ENCODE results near the gene PNP. TPM values are rescaled to one million over a fixed set of nuclear protein-coding genes. Genes with fewer than 3 reads are reported as not detected.

PNP gene
- total and polyA plus RNA-seq, 10 of the 15 experiments (the other 5 are each of a cell fraction or from before 2014, with no cell fraction given) = 103 to 215 (median 138) TPM

GRCh38 chr14:20469242-20469889 lies at the start of gene PNP (continued):
- TF ChIP-seq REST (IDR thresholded peaks at IDR 0.05; ENCODE audit: low read depth, low read length) = no peak
- no peak for TF ChIP-seq FOS (IDR thresholded peaks at IDR 0.05; ENCODE audit: borderline replicate concordance, extremely low read depth, insufficient read length)
- no peak; the same call in 1 of the 2 replicates for TF ChIP-seq CREB1 (IDR thresholded peaks at IDR 0.05; ENCODE audit: low read depth)
- no peak for TF ChIP-seq CBX3 (IDR thresholded peaks at IDR 0.05; ENCODE audit: borderline replicate concordance, low read depth)
- TF ChIP-seq ZBTB33 (IDR thresholded peaks at IDR 0.05) = no peak
- no peak for TF ChIP-seq ATF3 (IDR thresholded peaks at IDR 0.05; ENCODE audit: borderline replicate concordance, extremely low read depth, low read depth, low read length)
- TF ChIP-seq ZNF622 (IDR thresholded peaks at IDR 0.05) = no peak
- peak; percentile 97 for TF ChIP-seq PML (IDR thresholded peaks at IDR 0.05; ENCODE audit: low read length)
- TF ChIP-seq E2F4 (IDR thresholded peaks at IDR 0.05; ENCODE audit: low read depth, low read length) = 0 out of 2 replicates have a peak, but pooled peaks have one; percentile 18
- TF ChIP-seq RBBP5 (conservative IDR thresholded peaks at IDR 0.05) = no peak
- TF ChIP-seq SP1 (IDR thresholded peaks at IDR 0.05; ENCODE audit: low read depth, low read length) = peak; percentile 63
- TF ChIP-seq BMI1 (IDR thresholded peaks at IDR 0.05; ENCODE audit: borderline replicate concordance) = peak; percentile 85
- peak; percentile 56; the same call in 1 of the 2 replicates for TF ChIP-seq GATAD2B (conservative IDR thresholded peaks at IDR 0.05; ENCODE audit: low read depth)
- TF ChIP-seq TCF7 (IDR thresholded peaks at IDR 0.05; ENCODE audit: borderline replicate concordance) = no peak
- 0 out of 2 replicates have a peak, but pooled peaks have one; percentile 7 for TF ChIP-seq CREM (IDR thresholded peaks at IDR 0.05; ENCODE audit: low read depth)
- TF ChIP-seq BACH1 (IDR thresholded peaks at IDR 0.05; ENCODE audit: borderline replicate concordance) = no peak
- 0 out of 2 replicates have a peak, but pooled peaks have one; percentile 35 for TF ChIP-seq HCFC1 (IDR thresholded peaks at IDR 0.05; ENCODE audit: low read length)
- peak; percentile 100 for TF ChIP-seq POLR2A (IDR thresholded peaks at IDR 0.05; ENCODE audit: low read depth, low read length)
- peak; percentile 9; the same call in 1 of the 2 replicates for TF ChIP-seq YY1 (IDR thresholded peaks at IDR 0.05; ENCODE audit: low read depth, low read length)
- TF ChIP-seq ZNF592 (IDR thresholded peaks at IDR 0.05) = no peak
- TF ChIP-seq NFYB (IDR thresholded peaks at IDR 0.05; ENCODE audit: insufficient read depth, low read depth, low read length) = peak; percentile 69
